WTC11 (cell line): ENCODE measurements around the gene PAX9. TPM values are rescaled to one million over a fixed set of nuclear protein-coding genes. Genes with fewer than 3 reads are reported as not detected.

Source experiments
- ATAC-seq: fragments of 200-7000 bp; cut with Tn5 transposase; 2 replicates; pipeline ENCODE4 v1.10.0; 2021; ENCODE audit warnings: mild to moderate bottlenecking, moderate library complexity
- CTCF ChIA-PET: fragments of 300-600 bp; sonication (Branson Sonifier 250); formaldehyde crosslinking; loops from one replicate; lab custom pipeline; 2021; ENCODE audit warnings: antibody characterized with exemption; lab: Charles Lee
- POLR2A ChIA-PET: fragments of 350-600 bp; sonication (Branson Sonifier 250); formaldehyde crosslinking; loops from one replicate; lab custom pipeline; 2021; ENCODE audit warnings: antibody characterized with exemption; lab: Charles Lee
- DNase-seq: peaks from one replicate; pipeline ENCODE4 v3.0.0; 2021; ENCODE audit warnings: low spot score
- H3K27ac Mint-ChIP-seq: 2 replicates; pipeline ENCODE4 v1.8.0; 2021; ENCODE audit warnings: mixed read lengths
- H3K27me3 Mint-ChIP-seq: 2 replicates; pipeline ENCODE4 v1.8.0; 2021; ENCODE audit warnings: low read depth, mild to moderate bottlenecking, moderate library complexity, mixed read lengths
- H3K36me3 Mint-ChIP-seq: 2 replicates; pipeline ENCODE4 v1.8.0; 2021; ENCODE audit warnings: mixed read lengths
- H3K4me1 Mint-ChIP-seq: 2 replicates; pipeline ENCODE4 v1.8.0; 2022; ENCODE audit warnings: mixed read lengths
- H3K4me3 Mint-ChIP-seq: 2 replicates; pipeline ENCODE4 v1.8.0; 2021; ENCODE audit warnings: mild to moderate bottlenecking, moderate library complexity, mixed read lengths
- H3K9me3 Mint-ChIP-seq: 2 replicates; pipeline ENCODE4 v1.8.0; 2021; ENCODE audit warnings: mixed read lengths
- AFF4 ChIP-seq: sonication (generic); formaldehyde crosslinking; IDR thresholded peaks from 2 replicates; pipeline ENCODE4 v1.8.1; 2023; ENCODE audit warnings: mild to moderate bottlenecking, missing genetic modification reagents, borderline replicate concordance
- ATF1 ChIP-seq: sonication (generic); formaldehyde crosslinking; IDR thresholded peaks from 2 replicates; pipeline ENCODE4 v1.8.1; 2023; ENCODE audit warnings: mild to moderate bottlenecking, moderate library complexity, missing genetic modification reagents
- CBFB ChIP-seq: sonication (generic); formaldehyde crosslinking; IDR thresholded peaks from 2 replicates; pipeline ENCODE4 v1.8.1; 2022; ENCODE audit warnings: mild to moderate bottlenecking, low read depth, missing genetic modification reagents
- CDX4 ChIP-seq: fragments of 250-450 bp; sonication (Bioruptor Pico); IDR thresholded peaks from 2 replicates; pipeline ENCODE4 v1.9.0; 2021; ENCODE audit warnings: moderate library complexity, mild to moderate bottlenecking, inconsistent platforms, borderline replicate concordance
- ERG ChIP-seq: fragments of 250-450 bp; sonication (Bioruptor Pico); IDR thresholded peaks from 2 replicates; pipeline ENCODE4 v1.8.0; 2021; ENCODE audit warnings: mild to moderate bottlenecking
- GABPB1 ChIP-seq: sonication (generic); formaldehyde crosslinking; IDR thresholded peaks from 2 replicates; pipeline ENCODE4 v1.8.1; 2023; ENCODE audit warnings: mild to moderate bottlenecking, missing genetic modification reagents
- JAZF1 ChIP-seq: fragments of 250-450 bp; sonication (Bioruptor Pico); IDR thresholded peaks from 2 replicates; pipeline ENCODE4 v1.9.0; 2021; ENCODE audit warnings: moderate library complexity, mild to moderate bottlenecking, inconsistent platforms
- KAT7 ChIP-seq: sonication (generic); formaldehyde crosslinking; IDR thresholded peaks from 2 replicates; pipeline ENCODE4 v1.8.1; 2023; ENCODE audit warnings: missing genetic modification reagents, mild to moderate bottlenecking, borderline replicate concordance
- OVOL2 ChIP-seq: fragments of 250-450 bp; sonication (Bioruptor Pico); IDR thresholded peaks from 2 replicates; pipeline ENCODE4 v1.9.0; 2021; ENCODE audit warnings: mild to moderate bottlenecking, borderline replicate concordance
- PRRX2 ChIP-seq: fragments of 250-450 bp; sonication (Bioruptor Pico); IDR thresholded peaks from 2 replicates; pipeline ENCODE4 v1.8.0; 2021; ENCODE audit warnings: mild to moderate bottlenecking
- TEAD4 ChIP-seq: sonication (generic); formaldehyde crosslinking; IDR thresholded peaks from 2 replicates; pipeline ENCODE4 v1.8.0; 2022; ENCODE audit warnings: mild to moderate bottlenecking, missing genetic modification reagents
- TP53 ChIP-seq: sonication (generic); formaldehyde crosslinking; IDR thresholded peaks from 2 replicates; pipeline ENCODE4 v1.8.1; 2023; ENCODE audit warnings: mild to moderate bottlenecking, missing genetic modification reagents
- ZBTB21 ChIP-seq: sonication (generic); formaldehyde crosslinking; IDR thresholded peaks from 2 replicates; pipeline ENCODE4 v1.8.1; 2023; ENCODE audit warnings: mild to moderate bottlenecking, missing genetic modification reagents, borderline replicate concordance
- ZNF232 ChIP-seq: sonication (generic); formaldehyde crosslinking; IDR thresholded peaks from 2 replicates; pipeline ENCODE4 v1.8.0; 2022; ENCODE audit warnings: mild to moderate bottlenecking, missing genetic modification reagents
- total RNA-seq: library from RNA; stranded (reverse); gene quantifications from 3 replicates; pipeline ENCODE4 v1.2.3, GENCODE V29; 2021
- TF ChIP-seq, protein P1 (sequence below): fragments of 250-450 bp; sonication (Bioruptor Pico); IDR thresholded peaks from 2 replicates; pipeline ENCODE4 v1.9.0; 2021; ENCODE audit warnings: mild to moderate bottlenecking
- TF ChIP-seq, protein P2 (sequence below): sonication (generic); formaldehyde crosslinking; IDR thresholded peaks from 2 replicates; pipeline ENCODE4 v1.8.0; 2023; ENCODE audit warnings: missing genetic modification reagents

Gene PAX9
- total RNA-seq, 1 experiment from 2014 or later, result not detected

DNA sequence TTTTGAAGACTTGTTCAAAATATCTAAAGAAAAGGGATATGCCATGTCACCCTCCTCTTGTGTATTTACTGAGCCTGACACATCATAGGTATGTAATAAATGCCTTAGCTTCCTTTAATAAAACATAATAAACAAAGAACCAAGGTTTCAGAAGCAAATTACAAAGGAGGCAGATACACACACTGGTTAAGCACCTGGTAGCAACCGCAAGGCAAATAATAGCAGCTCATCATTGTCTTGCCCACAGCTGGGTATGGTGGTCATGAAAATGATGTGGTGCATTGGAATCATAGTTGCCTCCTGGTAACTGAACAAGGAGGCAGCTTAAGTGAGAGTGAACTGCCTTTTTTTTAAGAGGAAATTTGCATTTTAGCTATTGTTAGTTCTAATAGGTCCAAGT, 39.0 kb downstream of the PAX9 start:
- ChIA-PET POLR2A (interaction anchor here (0.6 kb wide), 1 partner anchor 184 kb away, joined by 3 read pairs; no protein-coding TSS in a partner anchor), CTCF (interaction anchor here (1.6 kb wide), 1 partner anchor 47 kb away, joined by 5 read pairs; no protein-coding TSS in a partner anchor)
- H3K4me3 Mint-ChIP-seq, result no peak overlapping the region
- ATAC-seq (no peak), DNase-seq (no peak)
- peaks cover 4% of the 10 kb centered on the region; the same call in 1 of the 2 replicates for H3K4me1 Mint-ChIP-seq
- peaks cover 9% of the 10 kb centered on the region for H3K27me3 Mint-ChIP-seq
- H3K27ac Mint-ChIP-seq, result no peak overlapping the region
- peaks cover 3% of the 10 kb centered on the region; the same call in 1 of the 2 replicates for H3K36me3 Mint-ChIP-seq
- peaks cover 19% of the 10 kb centered on the region for H3K9me3 Mint-ChIP-seq
- TF ChIP-seq GABPB1 (CRISPR knock-in tag) (no peak), TP53 (CRISPR knock-in tag) (no peak), JAZF1 (CRISPR knock-in tag) (no peak), OVOL2 (CRISPR knock-in tag) (no peak), KAT7 (CRISPR knock-in tag) (no peak), PRRX2 (no peak), CBFB (no peak), AFF4 (no peak), ERG (CRISPR knock-in tag) (no peak), ATF1 (CRISPR knock-in tag) (no peak), ZNF232 (CRISPR knock-in tag) (no peak), TEAD4 (CRISPR knock-in tag) (no peak), CDX4 (CRISPR knock-in tag) (no peak), ZBTB21 (no peak)
- TF ChIP-seq, protein P1, sequence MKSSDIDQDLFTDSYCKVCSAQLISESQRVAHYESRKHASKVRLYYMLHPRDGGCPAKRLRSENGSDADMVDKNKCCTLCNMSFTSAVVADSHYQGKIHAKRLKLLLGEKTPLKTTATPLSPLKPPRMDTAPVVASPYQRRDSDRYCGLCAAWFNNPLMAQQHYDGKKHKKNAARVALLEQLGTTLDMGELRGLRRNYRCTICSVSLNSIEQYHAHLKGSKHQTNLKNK (CRISPR knock-in tag), result no peak
- TF ChIP-seq, protein P2, sequence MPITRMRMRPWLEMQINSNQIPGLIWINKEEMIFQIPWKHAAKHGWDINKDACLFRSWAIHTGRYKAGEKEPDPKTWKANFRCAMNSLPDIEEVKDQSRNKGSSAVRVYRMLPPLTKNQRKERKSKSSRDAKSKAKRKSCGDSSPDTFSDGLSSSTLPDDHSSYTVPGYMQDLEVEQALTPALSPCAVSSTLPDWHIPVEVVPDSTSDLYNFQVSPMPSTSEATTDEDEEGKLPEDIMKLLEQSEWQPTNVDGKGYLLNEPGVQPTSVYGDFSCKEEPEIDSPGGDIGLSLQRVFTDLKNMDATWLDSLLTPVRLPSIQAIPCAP (CRISPR knock-in tag), result no peak

- H3K27me3 Mint-ChIP-seq, result peaks cover 9% of the 10 kb centered on the region
- peaks cover 4% of the 10 kb centered on the region; the same call in 1 of the 2 replicates for H3K4me1 Mint-ChIP-seq
- DNase-seq (no peak), ATAC-seq (no peak)
- no peak overlapping the region for H3K4me3 Mint-ChIP-seq
- no peak overlapping the region for H3K27ac Mint-ChIP-seq
- peaks cover 16% of the 10 kb centered on the region for H3K9me3 Mint-ChIP-seq
- TF ChIP-seq ERG (CRISPR knock-in tag), result no peak
- POLR2A ChIA-PET, result no interaction called here
- peaks cover 3% of the 10 kb centered on the region; the same call in 1 of the 2 replicates for H3K36me3 Mint-ChIP-seq
- CTCF ChIA-PET, result interaction anchor here (1.6 kb wide), 1 partner anchor 47 kb away, joined by 5 read pairs; no protein-coding TSS in a partner anchor
These were observed 39.5 kb downstream of the PAX9 start for GRCh38 chr14:36701132-36701531.
